Ishikawa (cell line): Measurements from ENCODE around the gene DRC3.

Experiments
- CEBPB ChIP-seq: IDR thresholded peaks from 2 replicates; pipeline ENCODE4 v1.6.1; 2012
- CREB1 ChIP-seq: IDR thresholded peaks from 2 replicates; pipeline ENCODE4 v1.6.1; 2012; ENCODE audit warnings: low read depth
- EGR1 ChIP-seq: IDR thresholded peaks from 2 replicates; pipeline ENCODE4 v1.6.1; 2012
- EP300 ChIP-seq: IDR thresholded peaks from 2 replicates; pipeline ENCODE4 v1.6.1; 2012; ENCODE audit warnings: borderline replicate concordance
- FOXM1 ChIP-seq: IDR thresholded peaks from 2 replicates; pipeline ENCODE4 v1.6.1; 2012; ENCODE audit warnings: low read depth, borderline replicate concordance
- NFIC ChIP-seq: IDR thresholded peaks from 2 replicates; pipeline ENCODE4 v1.6.1; 2012
- RAD21 ChIP-seq: IDR thresholded peaks from 2 replicates; pipeline ENCODE4 v1.6.1; 2012; ENCODE audit warnings: low read depth
- TAF1 ChIP-seq: IDR thresholded peaks from 2 replicates; pipeline ENCODE4 v1.6.1; 2012; ENCODE audit warnings: low read depth, mild to moderate bottlenecking
- TCF12 ChIP-seq: IDR thresholded peaks from 2 replicates; pipeline ENCODE4 v1.6.1; 2012; ENCODE audit warnings: low read depth
- TEAD4 ChIP-seq: IDR thresholded peaks from 2 replicates; pipeline ENCODE4 v1.6.1; 2012
- YY1 ChIP-seq: IDR thresholded peaks from 2 replicates; pipeline ENCODE4 v1.6.1; 2012; ENCODE audit warnings: low read depth
- ZBTB7A ChIP-seq: IDR thresholded peaks from 2 replicates; pipeline ENCODE4 v1.6.1; 2012; ENCODE audit warnings: low read depth
- TF ChIP-seq, protein P1 (sequence below): IDR thresholded peaks from 2 replicates; pipeline ENCODE4 v1.6.1; 2012
- TF ChIP-seq, protein P2 (sequence below): IDR thresholded peaks from 2 replicates; pipeline ENCODE4 v1.6.1; 2012
- TF ChIP-seq, protein P3 (sequence below): IDR thresholded peaks from 2 replicates; pipeline ENCODE4 v1.6.1; 2012; ENCODE audit warnings: low read depth, mild to moderate bottlenecking

Gene DRC3

DNA sequence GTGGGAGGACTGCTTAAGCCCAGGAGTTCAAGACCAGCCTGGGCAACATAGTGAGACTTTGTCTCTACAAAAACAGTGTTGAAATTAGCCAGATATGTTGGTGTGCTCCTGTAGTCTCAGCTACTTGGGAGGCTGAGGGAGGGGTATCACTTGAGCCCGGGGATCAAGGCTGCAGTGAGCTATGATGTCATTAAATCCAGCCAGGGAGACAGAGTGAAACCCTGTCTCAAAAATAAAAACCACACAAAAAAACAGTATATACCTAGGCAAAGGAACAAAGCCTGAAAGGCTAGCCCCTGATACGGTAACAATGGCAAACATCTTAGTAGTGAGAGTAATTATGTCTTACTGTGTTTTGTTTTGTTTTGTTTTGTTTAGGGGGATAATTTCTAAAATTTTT is 38.4 kb upstream of the DRC3 start:
- no peak for TF ChIP-seq CEBPB
- no peak for TF ChIP-seq FOXM1
- TF ChIP-seq, protein P1, sequence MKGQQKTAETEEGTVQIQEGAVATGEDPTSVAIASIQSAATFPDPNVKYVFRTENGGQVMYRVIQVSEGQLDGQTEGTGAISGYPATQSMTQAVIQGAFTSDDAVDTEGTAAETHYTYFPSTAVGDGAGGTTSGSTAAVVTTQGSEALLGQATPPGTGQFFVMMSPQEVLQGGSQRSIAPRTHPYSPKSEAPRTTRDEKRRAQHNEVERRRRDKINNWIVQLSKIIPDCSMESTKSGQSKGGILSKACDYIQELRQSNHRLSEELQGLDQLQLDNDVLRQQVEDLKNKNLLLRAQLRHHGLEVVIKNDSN: no peak
- TF ChIP-seq, protein P2, sequence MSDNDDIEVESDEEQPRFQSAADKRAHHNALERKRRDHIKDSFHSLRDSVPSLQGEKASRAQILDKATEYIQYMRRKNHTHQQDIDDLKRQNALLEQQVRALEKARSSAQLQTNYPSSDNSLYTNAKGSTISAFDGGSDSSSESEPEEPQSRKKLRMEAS: no peak
- TF ChIP-seq EGR1: no peak
- no peak for TF ChIP-seq RAD21
- TF ChIP-seq NFIC: no peak

DNA sequence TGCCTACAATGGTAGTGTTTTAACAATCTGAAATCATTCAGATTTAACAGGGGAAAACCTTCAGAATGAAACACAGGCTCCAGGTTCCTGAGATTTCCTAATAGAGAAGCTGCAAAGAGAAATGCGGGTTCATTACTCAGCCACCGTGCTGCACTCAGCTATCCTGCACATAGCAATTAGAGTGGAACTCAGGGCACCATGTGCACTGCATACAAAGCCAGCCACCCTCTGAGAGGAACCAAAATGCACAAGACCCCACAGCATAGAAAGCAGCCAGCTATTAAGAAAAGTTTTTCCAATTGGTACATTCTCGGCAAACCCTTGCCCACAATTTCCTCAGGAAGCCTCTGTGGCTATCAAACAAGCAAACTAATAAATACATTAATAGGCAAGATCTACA is 37.9 kb upstream of the DRC3 start:
- TF ChIP-seq, protein P1: no peak
- no peak for TF ChIP-seq CREB1
- TF ChIP-seq TCF12: no peak

DNA sequence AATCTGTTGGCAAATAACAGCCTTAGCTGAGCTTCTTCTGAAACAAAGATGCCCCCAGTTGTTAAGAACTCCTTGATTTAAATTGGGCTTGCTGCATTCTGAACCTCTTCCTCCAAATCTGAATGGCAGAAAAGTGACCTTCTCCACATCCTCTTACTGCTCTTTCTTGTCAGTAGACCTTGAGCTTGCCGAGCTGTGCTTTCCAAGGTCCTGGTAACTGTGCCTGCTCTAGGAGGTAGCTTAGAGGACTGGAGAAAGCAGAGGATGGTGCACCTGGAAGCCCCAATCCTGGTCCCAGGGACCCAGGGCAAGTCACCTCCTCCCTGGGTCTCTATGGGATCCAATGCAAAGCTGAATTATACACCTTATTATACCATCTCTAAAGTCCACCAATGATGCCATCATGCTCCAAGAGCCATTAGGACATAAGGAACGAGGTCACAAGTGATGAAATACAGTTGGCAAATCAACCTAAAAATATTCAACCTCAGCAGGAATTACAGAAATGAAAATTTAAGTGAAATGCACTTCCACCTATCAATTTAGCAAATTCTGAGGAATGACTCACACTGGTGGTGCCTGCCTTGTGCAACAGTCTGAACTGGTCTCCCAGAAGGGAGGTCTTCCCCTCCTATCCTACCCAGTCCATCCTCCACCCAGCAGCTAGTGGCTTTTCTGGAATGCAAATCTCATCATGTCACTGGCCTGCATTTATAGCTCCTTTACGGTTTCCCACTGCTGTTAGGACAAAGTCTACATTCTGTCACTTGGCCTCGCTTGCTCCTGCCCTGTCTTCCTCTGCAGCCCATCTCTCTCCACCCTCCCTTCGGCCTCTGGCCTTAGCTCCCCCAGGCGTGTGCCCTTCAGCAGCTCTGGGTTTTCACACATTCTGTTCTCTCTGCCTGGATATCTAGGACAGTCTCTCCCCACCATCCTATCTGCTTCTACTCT is 37.1 kb upstream of the DRC3 start:
- no peak for TF ChIP-seq NFIC
- TF ChIP-seq, protein P3, sequence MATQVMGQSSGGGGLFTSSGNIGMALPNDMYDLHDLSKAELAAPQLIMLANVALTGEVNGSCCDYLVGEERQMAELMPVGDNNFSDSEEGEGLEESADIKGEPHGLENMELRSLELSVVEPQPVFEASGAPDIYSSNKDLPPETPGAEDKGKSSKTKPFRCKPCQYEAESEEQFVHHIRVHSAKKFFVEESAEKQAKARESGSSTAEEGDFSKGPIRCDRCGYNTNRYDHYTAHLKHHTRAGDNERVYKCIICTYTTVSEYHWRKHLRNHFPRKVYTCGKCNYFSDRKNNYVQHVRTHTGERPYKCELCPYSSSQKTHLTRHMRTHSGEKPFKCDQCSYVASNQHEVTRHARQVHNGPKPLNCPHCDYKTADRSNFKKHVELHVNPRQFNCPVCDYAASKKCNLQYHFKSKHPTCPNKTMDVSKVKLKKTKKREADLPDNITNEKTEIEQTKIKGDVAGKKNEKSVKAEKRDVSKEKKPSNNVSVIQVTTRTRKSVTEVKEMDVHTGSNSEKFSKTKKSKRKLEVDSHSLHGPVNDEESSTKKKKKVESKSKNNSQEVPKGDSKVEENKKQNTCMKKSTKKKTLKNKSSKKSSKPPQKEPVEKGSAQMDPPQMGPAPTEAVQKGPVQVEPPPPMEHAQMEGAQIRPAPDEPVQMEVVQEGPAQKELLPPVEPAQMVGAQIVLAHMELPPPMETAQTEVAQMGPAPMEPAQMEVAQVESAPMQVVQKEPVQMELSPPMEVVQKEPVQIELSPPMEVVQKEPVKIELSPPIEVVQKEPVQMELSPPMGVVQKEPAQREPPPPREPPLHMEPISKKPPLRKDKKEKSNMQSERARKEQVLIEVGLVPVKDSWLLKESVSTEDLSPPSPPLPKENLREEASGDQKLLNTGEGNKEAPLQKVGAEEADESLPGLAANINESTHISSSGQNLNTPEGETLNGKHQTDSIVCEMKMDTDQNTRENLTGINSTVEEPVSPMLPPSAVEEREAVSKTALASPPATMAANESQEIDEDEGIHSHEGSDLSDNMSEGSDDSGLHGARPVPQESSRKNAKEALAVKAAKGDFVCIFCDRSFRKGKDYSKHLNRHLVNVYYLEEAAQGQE: peak; percentile 51; the same call in 1 of the 2 replicates
- peak; percentile 58; the same call in 1 of the 2 replicates for TF ChIP-seq CEBPB

DNA sequence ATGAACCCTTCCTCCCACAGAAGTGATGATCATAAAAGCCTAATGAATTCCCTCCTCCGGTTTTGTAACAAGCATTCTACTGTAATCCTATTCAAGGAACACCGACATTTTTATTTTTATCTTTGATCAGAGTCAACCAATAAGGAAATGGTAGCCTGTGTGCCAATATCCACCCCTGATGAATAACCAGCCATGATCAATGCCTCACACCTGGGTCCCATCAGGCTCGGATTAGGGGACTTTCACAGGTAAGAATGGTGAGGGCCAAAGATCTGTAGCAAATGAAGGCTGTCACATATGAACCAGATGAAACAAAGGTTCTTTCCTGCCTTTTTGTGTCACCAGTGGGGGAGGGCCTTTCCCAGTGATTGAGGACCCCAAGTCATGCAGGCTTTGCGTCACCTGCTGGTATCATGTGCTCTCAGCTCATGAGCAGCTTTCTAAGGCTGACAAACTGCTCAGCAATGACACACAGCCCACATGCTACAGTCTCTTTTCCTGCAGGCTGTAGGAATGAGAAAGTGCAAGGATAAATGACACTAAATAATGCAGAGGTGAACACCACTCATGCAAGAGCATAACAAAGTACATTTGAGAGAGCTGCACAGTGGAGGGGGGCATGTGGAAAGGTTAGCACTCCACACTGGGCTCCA is 35.3 kb upstream of the DRC3 start:
- TF ChIP-seq, protein P1: no peak
- TF ChIP-seq, protein P2: no peak
- no peak for TF ChIP-seq CEBPB
- TF ChIP-seq NFIC: no peak
- no peak for TF ChIP-seq TEAD4
- no peak for TF ChIP-seq ZBTB7A
- TF ChIP-seq YY1: no peak
- TF ChIP-seq, protein P3: no peak
- TF ChIP-seq FOXM1: no peak
- no peak for TF ChIP-seq EGR1
- no peak for TF ChIP-seq EP300
- TF ChIP-seq TCF12: no peak
- TF ChIP-seq RAD21: no peak
- no peak for TF ChIP-seq CREB1
- no peak for TF ChIP-seq TAF1

DNA sequence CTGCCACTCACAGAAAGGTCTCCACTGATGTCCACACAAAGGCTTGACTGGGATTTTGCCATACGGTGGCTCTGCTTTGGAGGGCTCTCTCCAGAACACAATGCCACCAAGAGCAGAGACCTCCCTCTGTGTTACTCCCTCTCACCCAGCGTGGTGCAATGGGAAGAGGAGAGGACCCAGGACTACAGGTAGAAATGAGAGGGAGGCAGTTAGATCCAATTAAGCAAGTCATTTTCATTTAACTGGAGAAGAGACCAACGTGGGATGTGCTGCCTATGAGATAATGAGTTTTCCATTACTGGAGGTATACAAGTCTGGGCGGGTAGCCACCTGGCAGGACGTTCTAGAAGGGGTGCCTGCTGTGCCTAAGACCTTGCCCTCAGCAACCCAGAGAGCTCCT is 34.7 kb upstream of the DRC3 start:
- TF ChIP-seq YY1: no peak
- TF ChIP-seq, protein P1: no peak
- no peak for TF ChIP-seq EGR1
- TF ChIP-seq CEBPB: no peak
- TF ChIP-seq EP300: no peak
- no peak for TF ChIP-seq CREB1
- TF ChIP-seq TAF1: no peak
- no peak for TF ChIP-seq TEAD4
- TF ChIP-seq RAD21: no peak
- TF ChIP-seq FOXM1: no peak
- TF ChIP-seq, protein P2: no peak
- TF ChIP-seq NFIC: no peak
- no peak for TF ChIP-seq TCF12
- no peak for TF ChIP-seq ZBTB7A
- TF ChIP-seq, protein P3: no peak
